Small intestine (tissue), 7 donors: ENCODE measurements around the gene XCR1. TPM values are rescaled to one million over a fixed set of nuclear protein-coding genes. Genes with fewer than 3 reads are reported as not detected.
"Not testable (repeated sequence)": the region's sequence is repeated elsewhere in the genome, so short reads cannot be mapped to it uniquely, and the experiment has no call there.

Experiments used
- DNase-seq, 2 donors: peaks; one replicate each; pipeline versions ENCODE4 v3.0.0 to v3.0.0-alpha.2; 2013
- FAIRE-seq: peaks from 2 replicates; lab custom pipeline; 2012; peaks lifted over from hg19 to GRCh38; lab: Jason Lieb, UNC
- H3K27ac ChIP-seq, 3 donors: one replicate each; pipeline ENCODE4 v1.5.1; 2013; ENCODE audit warnings: low read length in 2 of 3, mild to moderate bottlenecking in 2 of 3, control low read depth in 1 of 3, inconsistent platforms in 1 of 3, low read depth in 1 of 3, moderate library complexity in 1 of 3
- H3K27me3 ChIP-seq, 3 donors: one replicate each; pipeline ENCODE4 v1.6.1; 2013; ENCODE audit warnings: low read length in 3 of 3, inconsistent platforms in 1 of 3; ENCODE audit not compliant: control insufficient read depth in 3 of 3, insufficient read depth in 3 of 3
- H3K36me3 ChIP-seq, 3 donors: one replicate each; pipeline ENCODE4 v1.6.1; 2013; ENCODE audit warnings: low read length in 3 of 3, inconsistent platforms in 1 of 3, low read depth in 1 of 3, mild to moderate bottlenecking in 1 of 3, moderate library complexity in 1 of 3; ENCODE audit not compliant: control insufficient read depth in 3 of 3, insufficient read depth in 2 of 3
- H3K4me1 ChIP-seq, 3 donors: one replicate each; pipeline ENCODE4 v1.6.1; 2013; ENCODE audit warnings: low read length in 2 of 3, inconsistent platforms in 1 of 3, low read depth in 1 of 3, mild to moderate bottlenecking in 1 of 3, moderate library complexity in 1 of 3; ENCODE audit not compliant: control insufficient read depth in 3 of 3, insufficient read depth in 2 of 3
- H3K4me3 ChIP-seq, 3 donors: one replicate each; pipeline ENCODE4 v1.5.1; 2013; ENCODE audit warnings: low read length in 3 of 3, control low read depth in 1 of 3, inconsistent platforms in 1 of 3, low read depth in 1 of 3, mild to moderate bottlenecking in 1 of 3, moderate library complexity in 1 of 3
- H3K9me3 ChIP-seq, 2 donors: one replicate each; pipeline ENCODE4 v1.6.1; 2013; ENCODE audit warnings: low read depth in 1 of 2, low read length in 1 of 2; ENCODE audit not compliant: control insufficient read depth in 2 of 2, insufficient read depth in 1 of 2
- WGBS, 3 donors: extraction: QIAGEN DNeasy Blood & Tissue Kit; methylation state at CpG; one replicate each; pipeline ENCODE4 v1.1.7; 2013; 5-methylcytosine and 5-hydroxymethylcytosine counted together
- polyA plus RNA-seq, 4 donors: library from polyadenylated mRNA; stranded (reverse) in 3 of 4; unstranded in 1 of 4; fragments of 200-250 nt in 3 of 4; fragments of 120-200 nt in 1 of 4; gene quantifications; one replicate each; pipeline versions ENCODE4 v1.2.1 to v1.2.3, GENCODE V29; 2013
- donor health status: healthy with polysubstance abuse.
- donor health status: control.
- donor health status: control.
- donor health status: Bipolar disorder and iron deficiency.
- donor health status: healthy.

The XCR1 gene
- polyA plus RNA-seq, 4 donors: under 0.01 to 1.1 (median 0.13) TPM; not detected in 1

- not testable (repeated sequence) for H3K36me3 ChIP-seq, H3K9me3 ChIP-seq, DNase-seq, H3K27ac ChIP-seq, FAIRE-seq, H3K27me3 ChIP-seq, H3K4me1 ChIP-seq, H3K4me3 ChIP-seq
- 77 to 88% (median 82%) methylated on average over 3 of the region's 3 CpGs for WGBS, 3 donors
These were observed 10.8 kb upstream of the XCR1 start for GRCh38 chr3:46038071-46038470.

GRCh38 chr3:46036191-46036590 lies 8.9 kb upstream of the XCR1 start:
- FAIRE-seq (no peak), DNase-seq (no peak)
- no peaks in the 10 kb centered on the region for H3K4me1 ChIP-seq
- no peaks in the 10 kb centered on the region for H3K27me3 ChIP-seq
- no peak overlapping the region for H3K27ac ChIP-seq
- WGBS, 3 donors: 86 to 95% (median 87%) methylated on average over 1 of the region's 1 CpG
- no peaks in the 10 kb centered on the region for H3K36me3 ChIP-seq
- H3K9me3 ChIP-seq: peaks cover 0 to 9% of the 10 kb centered on the region in 2 donors
- H3K4me3 ChIP-seq: no peak overlapping the region

GRCh38 chr3:46031747-46032146 lies 4.5 kb upstream of the XCR1 start:
- no peaks in the 10 kb centered on the region for H3K27me3 ChIP-seq
- no peak for FAIRE-seq
- no peak overlapping the region for H3K27ac ChIP-seq
- H3K4me3 ChIP-seq: no peak overlapping the region
- H3K4me1 ChIP-seq: no peaks in the 10 kb centered on the region
- no peak for DNase-seq
- H3K36me3 ChIP-seq: no peaks in the 10 kb centered on the region
- peaks cover 0 to 19% of the 10 kb centered on the region in 2 donors for H3K9me3 ChIP-seq
- WGBS, 3 donors: 94 to 95% (median 95%) methylated on average over 2 of the region's 2 CpGs

GRCh38 chr3:46031269-46031668 lies 4.0 kb upstream of the XCR1 start:
- no peaks in the 10 kb centered on the region for H3K36me3 ChIP-seq
- WGBS, 3 donors: 72 to 89% (median 85%) methylated on average over 4 of the region's 4 CpGs
- no peak for FAIRE-seq
- H3K27ac ChIP-seq: no peak overlapping the region
- H3K4me1 ChIP-seq: no peaks in the 10 kb centered on the region
- no peak for DNase-seq
- peaks cover 0 to 19% of the 10 kb centered on the region in 2 donors for H3K9me3 ChIP-seq
- no peak overlapping the region for H3K4me3 ChIP-seq
- no peaks in the 10 kb centered on the region for H3K27me3 ChIP-seq

- Histone ChIP-seq H3K36me3 (no peaks in the 10 kb centered on the region), H3K27me3 (no peaks in the 10 kb centered on the region), H3K4me3 (no peak overlapping the region), H3K27ac (no peak overlapping the region), H3K4me1 (no peaks in the 10 kb centered on the region), H3K9me3 (peaks cover 0 to 19% of the 10 kb centered on the region in 2 donors)
- WGBS, 3 donors: 87 to 93% (median 88%) methylated on average over 6 of the region's 6 CpGs
- FAIRE-seq (no peak), DNase-seq (no peak)
These were observed 3.3 kb upstream of the XCR1 start for GRCh38 chr3:46030626-46031025.

- whole genome bisulfite sequencing, 3 donors: 60 to 82% (median 75%) methylated on average over 1 of the region's 1 CpG
- Histone ChIP-seq H3K4me3 (no peak overlapping the region), H3K4me1 (no peaks in the 10 kb centered on the region), H3K27me3 (no peaks in the 10 kb centered on the region), H3K36me3 (no peaks in the 10 kb centered on the region), H3K9me3 (peaks cover 0 to 19% of the 10 kb centered on the region in 2 donors), H3K27ac (no peak overlapping the region)
- FAIRE-seq (no peak), DNase-seq (no peak)
These were observed 2.8 kb upstream of the XCR1 start for GRCh38 chr3:46029953-46030543.

- H3K36me3 ChIP-seq: no peaks in the 10 kb centered on the region
- peaks cover 0 to 19% of the 10 kb centered on the region in 2 donors for H3K9me3 ChIP-seq
- no peak overlapping the region for H3K27ac ChIP-seq
- peaks cover 0 to 3% (median 0%) of the 10 kb centered on the region in 3 donors for H3K27me3 ChIP-seq
- WGBS, 3 donors: 77 to 86% (median 85%) methylated on average over 6 of the region's 6 CpGs
- DNase-seq: no peak
- no peaks in the 10 kb centered on the region for H3K4me1 ChIP-seq
- no peak for FAIRE-seq
- no peak overlapping the region for H3K4me3 ChIP-seq
These were observed 584 bp upstream of the XCR1 start for GRCh38 chr3:46027736-46028397.

GRCh38 chr3:46025139-46025538 lies 2.1 kb downstream of the XCR1 start:
- H3K9me3 ChIP-seq: peaks cover 0 to 11% of the 10 kb centered on the region in 2 donors
- H3K4me3 ChIP-seq: no peak overlapping the region
- DNase-seq (no peak), FAIRE-seq (no peak)
- no peaks in the 10 kb centered on the region for H3K4me1 ChIP-seq
- WGBS, 3 donors: 70 to 80% (median 75%) methylated on average over 1 of the region's 1 CpG
- no peaks in the 10 kb centered on the region for H3K36me3 ChIP-seq
- peaks cover 0 to 3% (median 0%) of the 10 kb centered on the region in 3 donors for H3K27me3 ChIP-seq
- no peak overlapping the region for H3K27ac ChIP-seq
